Measurements from ENCODE around the gene PDZRN4.

GRCh38 chr12:41213648-41214047 lies 25.5 kb downstream of the PDZRN4 start:
- TF ChIP-seq, protein P1, sequence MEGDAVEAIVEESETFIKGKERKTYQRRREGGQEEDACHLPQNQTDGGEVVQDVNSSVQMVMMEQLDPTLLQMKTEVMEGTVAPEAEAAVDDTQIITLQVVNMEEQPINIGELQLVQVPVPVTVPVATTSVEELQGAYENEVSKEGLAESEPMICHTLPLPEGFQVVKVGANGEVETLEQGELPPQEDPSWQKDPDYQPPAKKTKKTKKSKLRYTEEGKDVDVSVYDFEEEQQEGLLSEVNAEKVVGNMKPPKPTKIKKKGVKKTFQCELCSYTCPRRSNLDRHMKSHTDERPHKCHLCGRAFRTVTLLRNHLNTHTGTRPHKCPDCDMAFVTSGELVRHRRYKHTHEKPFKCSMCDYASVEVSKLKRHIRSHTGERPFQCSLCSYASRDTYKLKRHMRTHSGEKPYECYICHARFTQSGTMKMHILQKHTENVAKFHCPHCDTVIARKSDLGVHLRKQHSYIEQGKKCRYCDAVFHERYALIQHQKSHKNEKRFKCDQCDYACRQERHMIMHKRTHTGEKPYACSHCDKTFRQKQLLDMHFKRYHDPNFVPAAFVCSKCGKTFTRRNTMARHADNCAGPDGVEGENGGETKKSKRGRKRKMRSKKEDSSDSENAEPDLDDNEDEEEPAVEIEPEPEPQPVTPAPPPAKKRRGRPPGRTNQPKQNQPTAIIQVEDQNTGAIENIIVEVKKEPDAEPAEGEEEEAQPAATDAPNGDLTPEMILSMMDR (conservative IDR thresholded peaks at IDR 0.05; ENCODE audit: low read depth, low read length), result no peak
- no peak for TF ChIP-seq EZH2 (IDR thresholded peaks at IDR 0.05; ENCODE audit: borderline replicate concordance, low read depth, low read length, poor library complexity, severe bottlenecking)
